Measurements from ENCODE around the gene PLCB1.
"Not testable (repeated sequence)": the region's sequence is repeated elsewhere in the genome, so short reads cannot be mapped to it uniquely, and the experiment has no call there.

Gene PLCB1

DNA sequence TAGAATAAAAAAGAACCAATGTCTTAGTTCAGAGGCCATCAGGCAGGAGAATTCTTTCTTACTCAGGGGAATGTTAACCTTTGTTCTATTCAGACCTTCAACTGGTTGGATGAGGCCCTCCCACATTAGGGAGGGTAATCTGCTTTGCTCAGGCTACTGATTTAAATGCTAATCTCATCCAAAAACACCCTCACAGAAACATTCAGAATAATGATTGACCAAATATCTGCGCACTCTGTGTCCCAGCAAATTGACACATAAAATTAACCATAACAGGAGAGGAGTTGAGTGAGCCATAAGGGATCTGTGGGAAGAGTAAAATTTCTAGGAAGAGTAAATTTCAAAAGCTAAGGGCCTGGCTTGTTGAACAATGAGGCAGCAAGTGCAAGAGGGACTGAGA is 702.8 kb downstream of the PLCB1 start:
- no peak overlapping the region for H3K4me3 ChIP-seq (replicated peaks in 1 of 2; ENCODE audit: low read depth in 2 of 2, low read length in 2 of 2)

GRCh38 chr20:8837396-8837795 is 705.3 kb downstream of the PLCB1 start:
- H3K4me3 ChIP-seq (replicated peaks in 1 of 2; ENCODE audit: low read depth in 2 of 2, low read length in 2 of 2), result no peak overlapping the region
- DNase-seq (ENCODE audit: low read depth in 2 of 2), result peak in 1 of 2 donors; percentile 78
- TF ChIP-seq, protein P1, sequence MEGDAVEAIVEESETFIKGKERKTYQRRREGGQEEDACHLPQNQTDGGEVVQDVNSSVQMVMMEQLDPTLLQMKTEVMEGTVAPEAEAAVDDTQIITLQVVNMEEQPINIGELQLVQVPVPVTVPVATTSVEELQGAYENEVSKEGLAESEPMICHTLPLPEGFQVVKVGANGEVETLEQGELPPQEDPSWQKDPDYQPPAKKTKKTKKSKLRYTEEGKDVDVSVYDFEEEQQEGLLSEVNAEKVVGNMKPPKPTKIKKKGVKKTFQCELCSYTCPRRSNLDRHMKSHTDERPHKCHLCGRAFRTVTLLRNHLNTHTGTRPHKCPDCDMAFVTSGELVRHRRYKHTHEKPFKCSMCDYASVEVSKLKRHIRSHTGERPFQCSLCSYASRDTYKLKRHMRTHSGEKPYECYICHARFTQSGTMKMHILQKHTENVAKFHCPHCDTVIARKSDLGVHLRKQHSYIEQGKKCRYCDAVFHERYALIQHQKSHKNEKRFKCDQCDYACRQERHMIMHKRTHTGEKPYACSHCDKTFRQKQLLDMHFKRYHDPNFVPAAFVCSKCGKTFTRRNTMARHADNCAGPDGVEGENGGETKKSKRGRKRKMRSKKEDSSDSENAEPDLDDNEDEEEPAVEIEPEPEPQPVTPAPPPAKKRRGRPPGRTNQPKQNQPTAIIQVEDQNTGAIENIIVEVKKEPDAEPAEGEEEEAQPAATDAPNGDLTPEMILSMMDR (IDR thresholded peaks at IDR 0.05; ENCODE audit: low read depth, low read length), result no peak

More for the DNA sequence above, 702.8 kb downstream of the PLCB1 start:
- TF ChIP-seq, protein P1 (IDR thresholded peaks at IDR 0.05; ENCODE audit: low read depth, low read length), result no peak
- no peak for DNase-seq (ENCODE audit: low read depth in 2 of 2)

DNA sequence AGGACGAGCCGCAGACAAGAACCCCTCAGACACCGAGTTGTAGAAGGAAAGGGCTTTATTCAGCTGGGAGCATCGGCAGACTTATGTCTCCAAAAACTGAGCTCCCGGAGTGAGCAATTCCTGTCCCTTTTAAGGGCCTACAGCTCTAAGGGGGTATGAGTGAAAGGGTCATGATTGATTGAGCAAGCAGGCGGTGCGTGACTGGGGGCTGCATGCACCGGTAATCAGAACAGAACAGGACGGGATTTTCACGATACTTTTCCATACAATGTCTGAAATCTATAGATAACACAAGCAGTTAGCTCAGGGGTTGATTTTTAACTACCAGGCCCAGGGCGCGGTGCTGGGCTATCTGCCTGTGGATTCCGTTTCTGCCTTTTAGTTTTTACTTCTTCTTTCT is 710.5 kb downstream of the PLCB1 start:
- TF ChIP-seq, protein P1 (IDR thresholded peaks at IDR 0.05; ENCODE audit: low read depth, low read length), result no peak
- DNase-seq (ENCODE audit: low read depth in 2 of 2), result no peak
- no peak overlapping the region for H3K4me3 ChIP-seq (replicated peaks in 1 of 2; ENCODE audit: low read depth in 2 of 2, low read length in 2 of 2)

GRCh38 chr20:8844179-8844578 is 712.1 kb downstream of the PLCB1 start:
- no peak for DNase-seq (ENCODE audit: low read depth in 2 of 2)
- TF ChIP-seq, protein P1 (IDR thresholded peaks at IDR 0.05; ENCODE audit: low read depth, low read length), result no peak
- no peak overlapping the region for H3K4me3 ChIP-seq (replicated peaks in 1 of 2; ENCODE audit: low read depth in 2 of 2, low read length in 2 of 2)

- no peak overlapping the region for H3K4me3 ChIP-seq (replicated peaks in 1 of 2; ENCODE audit: low read depth in 2 of 2, low read length in 2 of 2)
- no peak for DNase-seq (ENCODE audit: low read depth in 2 of 2)
- TF ChIP-seq, protein P1 (IDR thresholded peaks at IDR 0.05; ENCODE audit: low read depth, low read length), result no peak
Measured at GRCh38 chr20:8849990-8850389, 717.9 kb downstream of the PLCB1 start.

DNA sequence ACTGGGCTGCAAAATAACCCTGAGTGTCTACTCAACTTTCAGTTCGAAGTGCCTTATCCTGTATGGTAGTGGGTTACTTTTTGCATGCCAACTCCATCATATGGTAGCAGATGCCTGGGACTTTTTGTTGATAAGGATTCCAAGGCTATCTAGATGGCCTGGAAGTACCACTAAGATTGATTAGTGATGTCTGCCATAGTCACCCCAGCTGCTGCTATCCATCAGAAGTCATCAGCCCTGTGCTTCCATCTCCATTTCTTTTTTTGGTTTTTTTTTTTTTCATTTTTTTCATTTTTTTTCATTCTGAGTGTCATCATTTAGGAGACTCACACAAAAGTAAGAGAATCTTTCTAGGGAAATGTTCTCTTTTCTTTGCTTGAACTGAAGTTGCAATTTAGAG is 719.4 kb downstream of the PLCB1 start:
- H3K4me3 ChIP-seq (replicated peaks in 1 of 2; ENCODE audit: low read depth in 2 of 2, low read length in 2 of 2), result no peak overlapping the region
- DNase-seq (ENCODE audit: low read depth in 2 of 2), result no peak
- TF ChIP-seq, protein P1 (IDR thresholded peaks at IDR 0.05; ENCODE audit: low read depth, low read length), result no peak

- DNase-seq (ENCODE audit: low read depth in 2 of 2); H3K4me3 ChIP-seq (replicated peaks in 1 of 2; ENCODE audit: low read depth in 2 of 2, low read length in 2 of 2): not testable (repeated sequence)
Measured at GRCh38 chr20:8851919-8852318, 719.9 kb downstream of the PLCB1 start.

- peak in 1 of 2 donors; percentile 29 for DNase-seq (ENCODE audit: low read depth in 2 of 2)
- not testable (repeated sequence) for H3K4me3 ChIP-seq (replicated peaks in 1 of 2; ENCODE audit: low read depth in 2 of 2, low read length in 2 of 2)
Measured at GRCh38 chr20:8853211-8853610, 721.1 kb downstream of the PLCB1 start.
